ENCODE results near the gene ARHGAP6. TPM values are rescaled to one million over a fixed set of nuclear protein-coding genes. Genes with fewer than 3 reads are reported as not detected.

Gene ARHGAP6
- polyA plus RNA-seq, 2 of the 4 experiments (the other 2 are of a cell fraction) = 0.04 TPM; not detected in 1

GRCh38 chrX:11111947-11112346 lies 553.8 kb downstream of the ARHGAP6 start:
- no peak for FAIRE-seq

DNA sequence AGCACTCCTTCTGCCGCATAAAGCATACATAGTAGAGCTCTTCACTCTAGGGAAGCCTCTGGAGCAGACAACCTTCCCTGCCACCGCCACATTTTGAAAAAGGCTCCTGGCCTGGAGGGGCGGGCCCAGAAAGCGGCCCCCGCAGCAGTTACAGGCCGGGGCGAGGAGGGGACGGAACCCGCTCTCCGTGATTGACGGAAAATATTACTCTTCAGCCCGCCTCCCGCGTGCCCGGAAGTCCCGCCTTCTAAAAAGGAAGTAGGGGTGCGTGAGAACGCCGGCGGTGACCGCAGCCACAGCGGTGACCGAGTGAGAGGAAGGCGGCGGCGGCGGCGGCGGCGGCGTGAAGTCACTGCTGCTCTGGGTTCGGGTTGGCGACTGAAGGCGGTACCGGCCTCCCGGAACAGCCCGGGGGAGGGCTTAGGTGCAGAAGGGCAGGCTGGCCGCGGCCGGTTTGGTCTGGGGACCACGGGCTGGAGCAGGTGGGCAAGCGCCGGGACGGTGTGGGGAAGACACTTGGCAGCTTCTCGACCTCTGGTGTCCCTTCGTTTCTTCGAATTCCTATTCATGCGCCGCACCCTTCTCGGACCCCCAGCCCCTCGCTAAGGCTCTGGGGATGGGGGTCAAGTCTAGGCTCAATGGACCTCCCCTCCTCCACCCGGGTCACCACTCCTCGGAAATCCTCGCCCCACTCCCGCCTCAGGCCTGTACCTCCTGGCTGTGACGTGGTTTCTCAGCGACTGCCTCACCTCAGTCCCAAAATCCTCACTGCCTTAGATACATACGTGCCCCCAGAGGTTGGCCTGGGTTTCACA lies 554.5 kb downstream of the ARHGAP6 start, which contains the start of gene HCCS:
Gene HCCS, plus strand, starts transcription at position 296 of the 815 bp plus-strand sequence. CDS start 729 bp downstream, outside the sequence.
- DNase-seq (ENCODE audit: low read depth in 1 of 2, low spot score in 1 of 2) = peak; percentile 68 to 83
- CTCF ChIA-PET = interaction anchor here (0.7 to 1.1 kb wide), 2 partner anchors 11 to 921 kb away, joined by 3 read pairs; no protein-coding TSS in a partner anchor
- TF ChIP-seq, protein P1, sequence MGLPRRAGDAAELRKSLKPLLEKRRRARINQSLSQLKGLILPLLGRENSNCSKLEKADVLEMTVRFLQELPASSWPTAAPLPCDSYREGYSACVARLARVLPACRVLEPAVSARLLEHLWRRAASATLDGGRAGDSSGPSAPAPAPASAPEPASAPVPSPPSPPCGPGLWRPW (IDR thresholded peaks at IDR 0.05) = no peak
- TF ChIP-seq, protein P2, sequence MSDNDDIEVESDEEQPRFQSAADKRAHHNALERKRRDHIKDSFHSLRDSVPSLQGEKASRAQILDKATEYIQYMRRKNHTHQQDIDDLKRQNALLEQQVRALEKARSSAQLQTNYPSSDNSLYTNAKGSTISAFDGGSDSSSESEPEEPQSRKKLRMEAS (IDR thresholded peaks at IDR 0.05) = peak; percentile 46
- TF ChIP-seq USF2 (IDR thresholded peaks at IDR 0.05) = no peak
- TF ChIP-seq JUN (IDR thresholded peaks at IDR 0.05) = peak in 1 of 2 experiments; percentile 66; a peak in 3 of 5 replicates
- TF ChIP-seq POLR2AphosphoS2 (conservative IDR thresholded peaks at IDR 0.05; ENCODE audit: low read length) = no peak
- TF ChIP-seq KDM5A (IDR thresholded peaks at IDR 0.05) = no peak
- no peak for TF ChIP-seq FOXS1 (CRISPR knock-in tag; IDR thresholded peaks at IDR 0.05)
- no peak for TF ChIP-seq MAFK (IDR thresholded peaks at IDR 0.05; ENCODE audit: partially characterized antibody)
- TF ChIP-seq NFE2L2 (conservative IDR thresholded peaks at IDR 0.05; ENCODE audit: low read length) = no peak
- no peak for TF ChIP-seq FOSB (CRISPR knock-in tag; IDR thresholded peaks at IDR 0.05)
- TF ChIP-seq CBX2 (IDR thresholded peaks at IDR 0.05; ENCODE audit: borderline replicate concordance, low read depth) = no peak
- TF ChIP-seq CHD2 (IDR thresholded peaks at IDR 0.05; ENCODE audit: low read length, partially characterized antibody) = no peak
- TF ChIP-seq, protein P3, sequence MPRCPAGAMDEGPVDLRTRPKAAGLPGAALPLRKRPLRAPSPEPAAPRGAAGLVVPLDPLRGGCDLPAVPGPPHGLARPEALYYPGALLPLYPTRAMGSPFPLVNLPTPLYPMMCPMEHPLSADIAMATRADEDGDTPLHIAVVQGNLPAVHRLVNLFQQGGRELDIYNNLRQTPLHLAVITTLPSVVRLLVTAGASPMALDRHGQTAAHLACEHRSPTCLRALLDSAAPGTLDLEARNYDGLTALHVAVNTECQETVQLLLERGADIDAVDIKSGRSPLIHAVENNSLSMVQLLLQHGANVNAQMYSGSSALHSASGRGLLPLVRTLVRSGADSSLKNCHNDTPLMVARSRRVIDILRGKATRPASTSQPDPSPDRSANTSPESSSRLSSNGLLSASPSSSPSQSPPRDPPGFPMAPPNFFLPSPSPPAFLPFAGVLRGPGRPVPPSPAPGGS (IDR thresholded peaks at IDR 0.05) = peak; percentile 56; the same call in 1 of the 3 replicates
- no peak for TF ChIP-seq NR3C1 (IDR thresholded peaks at IDR 0.05)
- TF ChIP-seq POLR2A (IDR thresholded peaks at IDR 0.05; ENCODE audit: low read length) = peak; percentile 47; the same call in 1 of the 2 replicates
- no peak for TF ChIP-seq NPAS2 (CRISPR knock-in tag; IDR thresholded peaks at IDR 0.05; ENCODE audit: borderline replicate concordance)
- TF ChIP-seq PHF8 (IDR thresholded peaks at IDR 0.05; ENCODE audit: borderline replicate concordance, low read depth) = peak; percentile 56; the same call in 1 of the 2 replicates
- no peak for TF ChIP-seq HOXB5 (CRISPR knock-in tag; IDR thresholded peaks at IDR 0.05)
- no peak for TF ChIP-seq EHF (CRISPR knock-in tag; IDR thresholded peaks at IDR 0.05)
- TF ChIP-seq JUNB (IDR thresholded peaks at IDR 0.05) = no peak
- TF ChIP-seq ESRRA (IDR thresholded peaks at IDR 0.05; ENCODE audit: borderline replicate concordance, low read length) = no peak
- TF ChIP-seq KDM1A (IDR thresholded peaks at IDR 0.05; ENCODE audit: low read depth) = no peak
- TF ChIP-seq SREBF2 (IDR thresholded peaks at IDR 0.05) = no peak
- TF ChIP-seq, protein P4, sequence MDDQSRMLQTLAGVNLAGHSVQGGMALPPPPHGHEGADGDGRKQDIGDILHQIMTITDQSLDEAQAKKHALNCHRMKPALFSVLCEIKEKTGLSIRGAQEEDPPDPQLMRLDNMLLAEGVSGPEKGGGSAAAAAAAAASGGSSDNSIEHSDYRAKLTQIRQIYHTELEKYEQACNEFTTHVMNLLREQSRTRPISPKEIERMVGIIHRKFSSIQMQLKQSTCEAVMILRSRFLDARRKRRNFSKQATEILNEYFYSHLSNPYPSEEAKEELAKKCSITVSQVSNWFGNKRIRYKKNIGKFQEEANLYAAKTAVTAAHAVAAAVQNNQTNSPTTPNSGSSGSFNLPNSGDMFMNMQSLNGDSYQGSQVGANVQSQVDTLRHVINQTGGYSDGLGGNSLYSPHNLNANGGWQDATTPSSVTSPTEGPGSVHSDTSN (IDR thresholded peaks at IDR 0.05) = 0 out of 2 replicates have a peak, but pooled peaks have one; percentile 60
- no peak for TF ChIP-seq MAZ (IDR thresholded peaks at IDR 0.05; ENCODE audit: borderline replicate concordance, low read depth, low read length)
- TF ChIP-seq HDAC2 (IDR thresholded peaks at IDR 0.05) = no peak
- TF ChIP-seq, protein P5, sequence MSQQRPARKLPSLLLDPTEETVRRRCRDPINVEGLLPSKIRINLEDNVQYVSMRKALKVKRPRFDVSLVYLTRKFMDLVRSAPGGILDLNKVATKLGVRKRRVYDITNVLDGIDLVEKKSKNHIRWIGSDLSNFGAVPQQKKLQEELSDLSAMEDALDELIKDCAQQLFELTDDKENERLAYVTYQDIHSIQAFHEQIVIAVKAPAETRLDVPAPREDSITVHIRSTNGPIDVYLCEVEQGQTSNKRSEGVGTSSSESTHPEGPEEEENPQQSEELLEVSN (IDR thresholded peaks at IDR 0.05; ENCODE audit: borderline replicate concordance, low read depth) = peak; percentile 45; the same call in 1 of the 2 replicates
- TF ChIP-seq FOSL2 (IDR thresholded peaks at IDR 0.05) = no peak
- no peak for TF ChIP-seq FOSL2 (CRISPR knock-in tag; IDR thresholded peaks at IDR 0.05)

More at GRCh38 chrX:11111947-11112346, 553.8 kb downstream of the ARHGAP6 start:
- Histone ChIP-seq H3K4me1 (peaks cover 19% of the 10 kb centered on the region), H3K9me3 (no peaks in the 10 kb centered on the region), H3K4me3 (peak overlapping the region; percentile 70), H3K4me2 (peak overlapping the region; percentile 92), H3K27ac (peak overlapping the region; percentile 87 to 98)
- CTCF ChIA-PET = no interaction called here
- DNase-seq (ENCODE audit: low read depth in 1 of 2, low spot score in 1 of 2) (no peak), ATAC-seq (no peak)
- 30% methylated on average over 9 of the region's 9 CpGs for WGBS (ENCODE audit: missing lambda C conversion rate)
- TF ChIP-seq, protein P5 (IDR thresholded peaks at IDR 0.05; ENCODE audit: borderline replicate concordance, low read depth) = no peak
- no peak for TF ChIP-seq HOXB5 (CRISPR knock-in tag; IDR thresholded peaks at IDR 0.05)
- no peak for TF ChIP-seq MAFK (IDR thresholded peaks at IDR 0.05; ENCODE audit: partially characterized antibody)
- POLR2A ChIA-PET = no interaction called here

More for the DNA sequence above, 554.5 kb downstream of the ARHGAP6 start, which contains the start of gene HCCS:
- FAIRE-seq = peak; percentile 70
- peak within 1 kb of the TSS; percentile 87 to 98 for H3K27ac ChIP-seq
- no peaks in the 10 kb centered on the region for H3K9me3 ChIP-seq
- under 1% methylated on average over 33 of the region's 58 CpGs for WGBS (ENCODE audit: missing lambda C conversion rate)
- peaks cover 19% of the 10 kb centered on the region for H3K4me1 ChIP-seq
- peak within 1 kb of the TSS; percentile 92 for H3K4me2 ChIP-seq
- POLR2A ChIA-PET = no interaction called here
- peak within 1 kb of the TSS; percentile 70 for H3K4me3 ChIP-seq
- peak; percentile 99 for ATAC-seq

Data from A549 (cell line).